GM21381 (cell line): Measurements from ENCODE around the gene TRNAU1AP.
"Not testable (repeated sequence)": the region's sequence is repeated elsewhere in the genome, so short reads cannot be mapped to it uniquely, and the experiment has no call there.

Experiments
- ATAC-seq: cut with Tn5 transposase; IDR thresholded peaks from one replicate; pipeline ENCODE4 v1.9.1; 2021; ENCODE audit warnings: mild to moderate bottlenecking, moderate library complexity; ENCODE audit not compliant: unreplicated experiment

TRNAU1AP gene

GRCh38 chr1:28521502-28522164, 31.3 kb upstream of the TRNAU1AP start:
- ATAC-seq = no peak

- not testable (repeated sequence) for ATAC-seq
These were observed 30.3 kb upstream of the TRNAU1AP start for GRCh38 chr1:28522537-28522936.

DNA sequence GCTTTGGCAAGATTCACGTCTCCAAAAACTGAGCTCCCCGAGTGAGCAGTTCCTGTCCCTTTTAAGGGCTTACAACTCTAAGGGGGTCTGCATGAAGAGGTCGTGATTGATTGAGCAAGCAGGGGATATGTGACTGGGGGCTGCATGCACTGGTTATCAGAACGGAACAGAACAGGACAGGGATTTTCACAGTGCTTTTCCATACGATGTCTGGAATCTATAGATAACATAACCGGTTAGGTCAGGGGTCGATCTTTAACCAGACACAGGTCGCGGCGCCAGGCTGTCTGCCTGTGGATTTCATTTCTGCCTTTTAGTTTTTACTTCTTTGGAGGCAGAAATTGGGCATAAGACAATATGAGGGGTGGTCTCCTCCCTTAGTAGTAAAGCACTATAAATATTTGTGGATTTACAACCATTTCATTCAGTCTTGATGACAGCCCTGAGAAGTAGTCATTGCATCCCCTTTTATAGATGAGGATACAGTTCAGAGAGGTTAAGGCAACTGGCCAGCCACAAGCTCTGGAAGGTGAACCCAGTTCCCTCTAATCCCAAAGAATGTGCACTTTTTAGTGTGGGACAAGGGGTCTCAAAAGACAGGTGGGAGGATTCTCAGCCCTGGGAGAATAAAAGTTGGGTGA, 27.8 kb upstream of the TRNAU1AP start:
- ATAC-seq = not testable (repeated sequence)

GRCh38 chr1:28526886-28527285, 26.0 kb upstream of the TRNAU1AP start:
- ATAC-seq = no peak

DNA sequence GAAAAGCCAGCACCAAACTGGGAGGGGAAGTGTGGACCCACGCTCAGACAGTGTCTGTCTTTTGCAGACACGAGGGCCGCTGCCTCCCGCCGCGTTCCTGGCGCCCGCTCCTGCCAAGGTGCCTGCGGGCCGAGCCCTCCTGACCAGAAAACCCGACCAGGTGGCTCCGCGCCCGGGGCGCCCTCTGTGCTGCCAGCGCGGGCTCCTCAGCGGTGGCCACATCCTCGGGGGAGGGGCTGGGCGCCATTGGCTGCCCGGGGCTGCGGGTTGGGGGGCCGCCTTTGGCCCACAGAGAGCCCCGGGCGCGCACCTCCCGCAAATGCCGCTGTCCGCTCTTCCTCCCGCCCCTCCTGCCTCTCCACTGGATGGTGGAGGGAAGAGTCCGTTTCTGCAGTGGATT, 22.4 kb upstream of the TRNAU1AP start:
- ATAC-seq = no peak

DNA sequence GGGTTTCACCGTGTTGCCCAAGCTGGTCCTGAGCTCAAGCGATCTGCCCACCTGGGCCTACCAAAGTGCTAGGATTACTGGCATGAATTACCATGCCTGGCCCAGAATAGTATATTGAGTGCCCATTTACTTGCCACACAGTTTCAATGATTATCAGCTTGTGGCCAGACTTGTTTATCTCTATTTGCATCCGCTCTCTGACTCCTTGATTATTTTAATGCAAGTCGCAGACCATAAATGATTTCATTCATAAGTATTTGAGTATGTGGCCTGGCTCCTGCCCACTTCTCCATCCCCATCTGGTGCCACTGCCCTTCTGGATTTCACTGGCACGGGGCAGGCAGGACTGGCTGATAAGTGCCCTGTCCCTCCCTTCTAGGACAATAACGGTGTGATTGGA, 18.2 kb upstream of the TRNAU1AP start:
- no peak for ATAC-seq

DNA sequence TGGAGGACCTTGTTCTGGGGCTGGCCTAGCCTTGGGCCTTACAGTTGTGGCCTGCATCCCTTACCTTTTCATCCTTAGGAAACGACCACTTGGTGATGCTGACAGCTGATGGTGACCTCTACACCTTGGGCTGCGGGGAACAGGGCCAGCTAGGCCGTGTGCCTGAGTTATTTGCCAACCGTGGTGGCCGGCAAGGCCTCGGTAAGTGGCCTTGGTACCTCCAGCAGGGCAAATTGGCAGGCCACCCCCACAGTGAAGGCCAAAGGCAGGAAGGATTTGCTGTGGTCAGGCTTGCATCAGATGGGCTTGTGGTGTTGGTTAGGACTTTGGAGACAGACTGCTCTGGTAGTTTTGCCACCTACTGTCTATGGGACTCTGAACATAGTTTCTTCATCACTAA, 17.7 kb upstream of the TRNAU1AP start:
- ATAC-seq = no peak

DNA sequence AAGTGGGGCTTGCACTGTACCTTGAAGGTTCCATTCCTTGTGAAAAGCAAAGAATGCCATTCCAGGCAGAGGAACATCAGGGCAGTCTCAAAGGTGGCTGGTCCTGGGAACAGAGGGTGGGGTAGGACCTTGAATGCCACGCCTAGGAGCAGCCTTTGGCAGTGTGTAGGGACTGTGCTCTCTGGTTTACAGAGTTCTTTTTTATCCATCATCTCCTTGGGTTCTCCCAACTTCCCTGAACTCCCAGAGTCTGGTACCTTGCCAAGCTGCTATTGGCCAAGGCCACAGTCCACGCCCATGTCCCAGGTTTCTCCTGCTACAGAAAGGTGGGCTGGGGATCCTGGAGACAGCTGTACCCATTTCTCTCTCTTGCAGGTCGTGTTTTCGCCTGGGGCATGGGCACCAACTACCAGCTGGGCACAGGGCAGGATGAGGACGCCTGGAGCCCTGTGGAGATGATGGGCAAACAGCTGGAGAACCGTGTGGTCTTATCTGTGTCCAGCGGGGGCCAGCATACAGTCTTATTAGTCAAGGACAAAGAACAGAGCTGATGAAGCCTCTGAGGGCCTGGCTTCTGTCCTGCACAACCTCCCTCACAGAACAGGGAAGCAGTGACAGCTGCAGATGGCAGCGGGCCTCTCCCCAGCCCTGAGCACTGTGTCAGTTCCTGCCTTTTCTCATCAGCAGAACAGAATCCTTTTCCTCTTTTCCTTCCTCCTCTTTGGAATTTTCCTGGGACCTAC, 15.3 kb upstream of the TRNAU1AP start:
- no peak for ATAC-seq

- no peak for ATAC-seq
These were observed 14.6 kb upstream of the TRNAU1AP start for GRCh38 chr1:28538286-28538685.

- no peak for ATAC-seq
These were observed 12.2 kb upstream of the TRNAU1AP start for GRCh38 chr1:28540651-28541050.

- ATAC-seq = not testable (repeated sequence)
These were observed 11.4 kb upstream of the TRNAU1AP start for GRCh38 chr1:28541414-28542015.

DNA sequence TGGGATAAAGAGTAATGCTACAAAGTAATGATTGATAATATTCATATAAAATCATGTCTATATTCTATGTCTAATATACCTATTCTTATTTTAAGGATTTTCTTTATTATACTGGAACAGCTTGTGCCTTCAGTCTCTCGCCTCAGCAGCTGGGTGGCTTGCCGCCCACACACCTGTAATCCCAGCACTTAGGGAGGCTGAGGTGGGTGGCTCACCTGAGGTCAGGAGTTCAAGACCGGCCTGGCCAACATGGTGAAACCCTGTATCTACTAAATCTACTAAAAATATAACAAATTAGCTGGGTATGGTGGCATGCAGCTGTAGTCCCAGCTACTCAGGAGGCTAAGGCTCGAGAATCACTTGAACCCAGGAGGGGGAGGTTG, 7.6 kb upstream of the TRNAU1AP start:
- ATAC-seq = no peak

DNA sequence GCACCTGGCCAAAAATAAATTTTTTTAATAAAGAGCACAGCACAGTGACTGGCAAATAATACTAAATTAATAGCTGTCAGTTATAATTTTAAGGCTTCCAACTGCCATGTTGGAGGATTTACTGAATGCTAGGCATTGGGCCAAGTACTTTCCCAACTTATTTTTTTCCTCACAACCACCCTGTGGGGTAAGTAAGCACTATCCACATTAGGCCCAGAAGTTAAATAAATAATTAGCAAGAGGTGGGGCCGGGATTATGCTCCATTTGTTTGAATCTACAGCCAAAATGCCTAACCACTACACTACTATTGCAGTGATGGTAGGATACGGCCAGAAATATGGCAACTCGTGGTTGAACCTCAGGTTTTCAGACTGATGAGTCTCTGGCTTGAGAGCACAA, 4.6 kb upstream of the TRNAU1AP start:
- no peak for ATAC-seq

DNA sequence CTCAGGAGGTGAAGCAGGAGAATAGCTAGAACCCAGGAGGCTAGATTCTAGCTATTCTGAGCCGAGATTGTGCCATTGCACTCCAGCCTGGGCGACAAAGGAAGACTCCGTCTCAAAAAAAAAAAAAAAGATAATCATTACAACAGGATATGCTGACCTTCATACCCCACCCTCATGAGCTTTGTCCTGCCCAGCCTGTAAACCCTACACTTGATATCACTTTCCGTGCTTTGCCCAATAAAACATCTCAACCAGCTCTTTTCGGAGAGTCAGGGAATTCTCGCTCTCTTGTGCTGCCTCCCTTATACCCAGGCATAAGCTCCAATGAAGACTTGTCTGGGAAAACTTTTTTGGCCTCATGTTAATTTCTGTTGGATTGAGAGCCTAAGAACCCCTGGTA, 1.5 kb upstream of the TRNAU1AP start:
- ATAC-seq = no peak

GRCh38 chr1:28560886-28561285, 8.0 kb downstream of the TRNAU1AP start:
- no peak for ATAC-seq

- ATAC-seq = no peak
These were observed 11.4 kb downstream of the TRNAU1AP start for GRCh38 chr1:28564310-28564709.

- ATAC-seq = no peak
These were observed 12.2 kb downstream of the TRNAU1AP start for GRCh38 chr1:28565040-28565439.

DNA sequence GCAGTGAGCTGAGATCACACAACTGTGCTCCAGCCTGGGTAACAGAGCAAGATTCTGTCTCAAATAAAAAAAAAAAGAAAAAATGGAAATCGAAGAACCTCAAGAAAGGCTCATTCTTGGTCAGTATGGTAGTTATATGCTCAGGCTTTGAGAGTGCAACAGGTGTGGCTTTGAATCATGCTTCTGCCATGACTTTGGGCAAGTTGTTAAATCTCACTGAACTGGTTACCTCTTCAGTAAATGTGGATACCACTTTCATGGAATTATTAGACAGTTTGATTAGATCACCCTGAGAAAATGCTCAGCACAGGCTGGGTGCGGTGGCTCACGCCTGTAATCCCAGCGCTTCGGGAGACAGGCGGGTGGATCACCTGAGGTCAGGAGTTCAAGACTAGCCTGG, 12.8 kb downstream of the TRNAU1AP start:
- ATAC-seq = no peak

GRCh38 chr1:28566931-28567330, 14.0 kb downstream of the TRNAU1AP start:
- ATAC-seq = no peak

- no peak for ATAC-seq
These were observed 19.0 kb downstream of the TRNAU1AP start for GRCh38 chr1:28571911-28572310.

GRCh38 chr1:28572891-28573290, 20.0 kb downstream of the TRNAU1AP start:
- ATAC-seq = not testable (repeated sequence)

GRCh38 chr1:28573564-28573963, 20.7 kb downstream of the TRNAU1AP start:
- no peak for ATAC-seq
